GM18858 (cell line): ENCODE data around the gene CEP95.
"Not testable (repeated sequence)": the region's sequence is repeated elsewhere in the genome, so short reads cannot be mapped to it uniquely, and the experiment has no call there.

Source experiments
- ATAC-seq: cut with Tn5 transposase; IDR thresholded peaks from one replicate; pipeline ENCODE4 v1.9.1; 2021; ENCODE audit not compliant: unreplicated experiment

Gene CEP95

GRCh38 chr17:64572682-64573154 lies 65.9 kb downstream of the CEP95 start:
- ATAC-seq, result no peak

- no peak for ATAC-seq
These were observed 66.4 kb downstream of the CEP95 start for GRCh38 chr17:64573214-64573613.

GRCh38 chr17:64574646-64575045 lies 67.9 kb downstream of the CEP95 start:
- ATAC-seq, result no peak

GRCh38 chr17:64575431-64575830 lies 68.7 kb downstream of the CEP95 start:
- ATAC-seq, result no peak

GRCh38 chr17:64577025-64577424 lies 70.2 kb downstream of the CEP95 start:
- ATAC-seq, result not testable (repeated sequence)

GRCh38 chr17:64579917-64580316 lies 73.1 kb downstream of the CEP95 start:
- ATAC-seq, result no peak

- no peak for ATAC-seq
These were observed 73.9 kb downstream of the CEP95 start for GRCh38 chr17:64580384-64581315.

GRCh38 chr17:64583038-64583437 lies 76.3 kb downstream of the CEP95 start:
- no peak for ATAC-seq

- ATAC-seq, result no peak
These were observed 78.4 kb downstream of the CEP95 start for GRCh38 chr17:64585146-64585545.
